Measurements from ENCODE around the gene DHCR7. TPM values are rescaled to one million over a fixed set of nuclear protein-coding genes. Genes with fewer than 3 reads are reported as not detected.

DHCR7 gene
- total RNA-seq, 1 donor from 2014 or later = 31.2 TPM

GRCh38 chr11:71443736-71444445, 4.3 kb downstream of the DHCR7 start:
- intact Hi-C loops (cut with DNase I) = no loop called here
- DNase-seq (ENCODE audit: low spot score) = peak; percentile 38

DNA sequence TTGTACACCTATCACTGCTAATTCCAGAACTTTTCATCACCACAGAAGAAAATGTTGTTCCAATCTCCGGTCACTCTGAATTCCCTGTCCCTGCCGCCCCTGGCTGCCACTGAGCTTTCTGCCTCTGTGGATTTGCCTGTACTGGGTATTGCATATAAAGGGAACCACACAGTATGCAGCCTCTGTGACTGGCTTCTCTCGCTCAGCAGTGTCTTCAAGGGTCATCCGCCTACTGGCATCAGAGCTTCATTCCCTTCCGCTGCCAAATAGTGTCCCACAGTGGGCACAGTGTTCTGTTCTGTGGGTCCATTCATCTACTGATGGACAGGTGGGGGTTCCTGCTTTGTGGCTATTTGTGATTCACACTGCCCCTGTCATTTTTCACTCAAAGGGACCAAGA, 5.3 kb downstream of the DHCR7 start:
- intact Hi-C loops (cut with DNase I) = no loop called here
- peak; percentile 51 for DNase-seq (ENCODE audit: low spot score)

GRCh38 chr11:71442123-71442522, 6.1 kb downstream of the DHCR7 start:
- intact Hi-C loops (cut with DNase I) = no loop called here
- DNase-seq (ENCODE audit: low spot score) = no peak

GRCh38 chr11:71441251-71441650, 6.9 kb downstream of the DHCR7 start:
- DNase-seq (ENCODE audit: low spot score) = no peak
- intact Hi-C loops (cut with DNase I) = no loop called here

GRCh38 chr11:71440021-71440755, 8.0 kb downstream of the DHCR7 start:
- intact Hi-C loops (cut with DNase I) = no loop called here
- peak; percentile 53 for DNase-seq (ENCODE audit: low spot score)

DNA sequence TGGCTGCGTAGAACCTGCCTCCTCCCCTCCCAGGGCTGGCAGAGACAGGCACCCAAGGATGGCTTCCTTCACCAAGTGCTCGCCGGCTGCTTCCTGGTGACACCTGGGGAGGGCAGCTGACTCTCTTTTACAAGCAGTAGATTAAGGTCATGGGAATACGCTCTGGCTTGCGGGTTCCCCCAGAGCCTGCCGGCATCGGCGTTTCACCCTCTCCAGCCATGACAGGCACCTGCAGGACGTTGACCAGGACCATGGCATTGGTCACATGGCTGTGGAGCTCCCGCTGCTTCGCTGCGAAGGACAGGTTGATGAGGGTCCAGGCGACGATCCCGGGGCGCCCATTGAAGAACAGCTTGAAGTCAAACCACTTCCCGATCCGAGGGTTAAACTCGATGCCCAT, 9.5 kb downstream of the DHCR7 start:
- DNase-seq (ENCODE audit: low spot score) = peak; percentile 68
- intact Hi-C loops (cut with DNase I) = no loop called here

DNA sequence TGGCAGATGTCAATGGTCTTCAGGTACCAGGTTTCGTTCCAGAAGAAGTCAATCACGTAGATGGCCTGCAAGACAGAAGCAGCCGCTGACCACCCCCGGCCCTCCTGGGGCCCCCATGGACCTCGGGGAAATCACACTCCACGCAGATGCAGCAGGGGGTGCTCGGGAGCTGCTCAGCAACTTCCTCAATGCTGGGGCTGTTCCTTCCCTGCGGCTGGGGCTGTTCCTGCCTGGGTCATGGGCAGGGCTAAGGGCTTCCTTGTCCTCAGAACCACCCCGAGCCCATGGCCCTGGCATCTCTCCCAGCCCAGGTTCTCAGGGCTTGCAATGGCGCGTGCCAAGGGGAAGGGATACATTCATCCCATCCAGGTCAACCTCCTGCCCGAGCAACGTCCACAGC, 10.3 kb downstream of the DHCR7 start:
- DNase-seq (ENCODE audit: low spot score) = peak; percentile 50
- intact Hi-C loops (cut with DNase I) = no loop called here

GRCh38 chr11:71437399-71437798, 10.8 kb downstream of the DHCR7 start:
- DNase-seq (ENCODE audit: low spot score) = peak; percentile 69
- intact Hi-C loops (cut with DNase I) = no loop called here

DNA sequence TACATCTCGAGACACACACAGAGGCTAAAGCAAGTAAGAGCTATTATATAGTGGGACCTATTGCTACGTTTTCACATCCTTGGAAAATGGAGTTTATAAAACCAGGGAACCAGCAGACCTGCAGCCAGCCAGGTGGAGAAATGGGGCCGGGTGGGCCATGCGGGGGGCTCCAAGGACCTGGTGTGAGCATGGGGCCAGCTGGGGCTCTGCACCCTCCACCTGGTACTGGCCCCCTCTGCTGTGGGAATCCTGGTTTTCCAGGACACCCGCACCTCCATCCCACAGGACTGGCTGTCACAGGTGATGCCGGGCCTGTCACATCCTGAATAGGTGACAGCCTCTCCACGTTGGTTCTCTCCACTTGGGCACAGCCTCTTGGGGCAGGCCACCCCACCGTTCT, 11.3 kb downstream of the DHCR7 start:
- peak; percentile 68 for DNase-seq (ENCODE audit: low spot score)
- intact Hi-C loops (cut with DNase I) = no loop called here

GRCh38 chr11:71435278-71435951, 12.8 kb downstream of the DHCR7 start:
- intact Hi-C loops (cut with DNase I) = no loop called here
- DNase-seq (ENCODE audit: low spot score) = peak; percentile 61

DNA sequence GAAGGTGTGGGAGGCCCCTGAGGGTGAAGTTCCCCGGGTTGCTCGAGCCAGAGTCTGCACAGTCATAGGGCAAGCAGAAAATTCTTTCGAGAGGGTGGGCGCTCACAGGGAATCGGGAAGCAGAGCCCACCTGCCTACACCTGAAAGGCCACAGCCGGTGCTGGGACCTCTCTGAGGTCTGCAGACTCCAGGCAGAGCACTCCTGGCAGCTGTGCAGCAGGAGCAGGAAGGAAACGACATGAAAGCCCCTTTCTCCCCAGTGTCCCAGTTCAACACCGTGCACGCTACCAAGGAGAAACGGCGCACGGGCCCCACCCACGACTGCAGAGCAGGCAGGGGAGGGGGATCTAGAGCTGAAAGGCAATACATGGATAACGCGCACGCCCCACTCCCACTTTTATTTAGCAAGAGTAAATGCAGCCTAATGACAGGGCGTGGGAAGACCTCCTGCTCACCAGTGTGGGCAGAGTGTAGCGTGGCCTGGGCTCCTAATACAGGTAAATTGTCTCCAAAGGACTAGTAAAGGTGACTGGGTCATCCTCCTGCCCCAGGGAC, 13.5 kb downstream of the DHCR7 start:
- DNase-seq (ENCODE audit: low spot score) = peak; percentile 59
- intact Hi-C loops (cut with DNase I) = no loop called here

GRCh38 chr11:71433648-71434450, 14.3 kb downstream of the DHCR7 start:
- intact Hi-C loops (cut with DNase I) = no loop called here

DNA sequence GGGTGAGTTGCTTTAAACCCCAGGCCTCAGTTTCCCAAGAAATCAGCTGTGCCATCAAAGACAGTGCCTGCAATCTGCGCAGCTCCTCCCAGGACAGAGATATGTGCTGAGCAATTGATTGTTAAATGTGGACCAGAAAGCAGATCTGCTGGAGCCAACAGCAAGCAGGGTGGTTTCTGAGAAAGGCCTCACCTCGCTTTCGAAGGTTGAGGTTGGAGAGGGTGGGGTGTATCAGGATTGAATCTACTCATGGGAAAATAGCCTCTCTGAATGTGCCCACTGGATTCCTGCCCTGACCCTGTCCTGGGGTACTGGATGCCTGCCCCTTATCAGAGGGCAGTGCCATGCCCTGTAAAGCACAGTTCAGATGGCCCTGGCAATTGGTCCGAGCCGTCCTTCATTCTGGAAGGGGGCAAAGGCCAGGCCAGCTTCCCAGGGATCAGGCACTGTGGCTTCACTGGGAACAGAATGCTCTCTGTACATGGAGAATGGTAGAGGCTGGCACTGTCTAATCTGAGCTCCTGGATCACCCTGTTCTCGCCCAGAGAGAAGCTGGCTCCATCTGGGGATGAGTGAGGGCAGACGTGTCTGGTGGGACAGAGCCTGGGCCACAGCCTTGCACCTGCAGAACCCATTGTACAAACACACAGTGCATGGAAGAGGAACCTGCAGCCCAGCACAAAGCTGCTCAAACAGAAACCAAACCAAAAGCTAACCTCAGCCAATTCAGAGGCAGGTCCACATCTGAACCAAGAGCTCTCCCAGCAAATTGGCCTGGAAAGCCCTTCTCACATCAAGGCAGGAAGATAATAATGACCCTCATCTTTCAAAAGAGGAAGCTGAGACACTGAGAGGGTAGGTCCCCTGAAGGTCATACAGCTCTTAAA, 15.2 kb downstream of the DHCR7 start:
- intact Hi-C loops (cut with DNase I) = no loop called here
- no peak for DNase-seq (ENCODE audit: low spot score)

More at GRCh38 chr11:71433648-71434450, 14.3 kb downstream of the DHCR7 start:
- no peak for DNase-seq (ENCODE audit: low spot score)

- intact Hi-C loops (cut with DNase I) = no loop called here
- no peak for DNase-seq (ENCODE audit: low spot score)
Observed at GRCh38 chr11:71431271-71431670, 16.9 kb downstream of the DHCR7 start.

- intact Hi-C loops (cut with DNase I) = no loop called here
- DNase-seq (ENCODE audit: low spot score) = peak; percentile 43
Observed at GRCh38 chr11:71430166-71430565, 18.0 kb downstream of the DHCR7 start.

DNA sequence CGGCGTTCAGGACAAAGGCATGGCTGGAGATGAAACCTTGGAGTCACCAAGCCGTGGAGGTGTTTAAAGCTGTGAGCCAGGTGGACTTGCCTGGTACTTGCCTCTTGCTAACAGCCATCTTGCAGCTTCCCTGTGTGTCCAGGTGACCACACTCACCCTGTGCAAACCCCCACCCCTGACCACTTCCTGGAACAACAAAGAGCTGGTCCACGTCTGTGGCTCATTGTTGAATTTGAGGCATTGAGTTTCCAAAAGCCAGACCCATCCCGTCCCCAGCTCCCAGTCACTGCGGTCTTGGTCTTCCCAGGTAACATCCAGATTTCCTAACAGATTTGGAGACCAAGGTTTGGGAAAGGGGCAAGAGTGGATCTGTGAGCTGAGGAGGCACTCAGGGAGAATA, 18.5 kb downstream of the DHCR7 start:
- DNase-seq (ENCODE audit: low spot score) = no peak
- intact Hi-C loops (cut with DNase I) = no loop called here

DNA sequence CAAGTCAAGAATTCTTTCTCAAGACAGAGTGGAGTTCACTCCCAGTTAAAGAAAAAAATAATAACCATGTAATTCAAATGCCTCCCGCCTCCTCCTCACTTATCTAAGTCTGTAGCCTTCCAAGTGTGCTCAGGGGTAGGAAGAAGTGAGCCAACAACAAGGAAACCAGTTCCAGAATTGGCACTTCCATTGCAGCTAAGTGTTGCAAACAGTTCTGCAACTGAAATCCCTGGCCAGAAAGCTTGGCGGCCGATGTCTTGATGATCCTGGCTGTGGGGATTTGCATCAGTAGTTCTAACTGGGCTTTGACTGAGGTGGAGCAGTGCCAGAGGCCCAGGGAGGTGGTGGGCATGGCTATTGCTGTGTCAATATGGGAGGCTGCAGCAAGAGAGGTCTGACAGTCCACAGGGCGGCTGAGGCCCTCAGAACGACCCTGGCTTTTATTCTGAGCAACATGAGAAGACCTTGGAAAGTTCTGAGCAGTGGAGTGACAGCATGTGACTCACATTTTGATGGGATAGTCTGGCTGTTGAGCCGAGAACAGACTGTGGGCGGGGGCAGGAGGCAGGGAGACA, 19.2 kb downstream of the DHCR7 start:
- no peak for DNase-seq (ENCODE audit: low spot score)
- intact Hi-C loops (cut with DNase I) = no loop called here

GRCh38 chr11:71426413-71426812, 21.8 kb downstream of the DHCR7 start:
- intact Hi-C loops (cut with DNase I) = no loop called here
- DNase-seq (ENCODE audit: low spot score) = no peak
